Measurements from ENCODE around the gene MLF1. TPM values are rescaled to one million over a fixed set of nuclear protein-coding genes. Genes with fewer than 3 reads are reported as not detected.

The MLF1 gene
- total RNA-seq, 1 experiment from 2014 or later = 20.4 TPM

GRCh38 chr3:158563076-158563475 lies 7.9 kb upstream of the MLF1 start:
- Mint-ChIP-seq H3K27ac (peak overlapping the region in 1 of 3 experiments; percentile 28; a peak in 1 of 7 replicates), H3K27me3 (ENCODE audit: low read depth) (peaks cover 2% of the 10 kb centered on the region; the same call in 1 of the 2 replicates), H3K9me3 (peaks cover 4% of the 10 kb centered on the region in 2 experiments; a peak in 3 of 5 replicates), H3K36me3 (ENCODE audit: insufficient read depth in 1 of 3, low read depth in 3 of 3) (no peaks in the 10 kb centered on the region), H3K4me1 (no peaks in the 10 kb centered on the region), H3K4me3 (no peak overlapping the region)
- H3K27me3 ChIP-seq (ENCODE audit: insufficient read depth, low read length) = no peaks in the 10 kb centered on the region
- no peak overlapping the region for H3K23ac ChIP-seq (ENCODE audit: insufficient read length, low read depth, low read length)
- H3K4ac ChIP-seq (ENCODE audit: low read depth, low read length) = no peak overlapping the region
- H2BK15ac ChIP-seq (ENCODE audit: low read depth, low read length) = no peak overlapping the region
- no peak overlapping the region for H3K14ac ChIP-seq (ENCODE audit: insufficient read depth, low read length)
- H4K8ac ChIP-seq (replicated peaks; ENCODE audit: insufficient read length, low read depth, low read length) = no peak overlapping the region
- no peak overlapping the region for H2BK5ac ChIP-seq (ENCODE audit: insufficient read length, low read length)
- H3K79me2 ChIP-seq (ENCODE audit: insufficient read depth, low read length) = no peaks in the 10 kb centered on the region
- no peak overlapping the region for H3K18ac ChIP-seq (ENCODE audit: insufficient read length, low read depth, low read length)
- no peak overlapping the region for H2AFZ ChIP-seq (ENCODE audit: low read length)
- DNase-seq = no peak
- H4K5ac ChIP-seq (ENCODE audit: insufficient read length, low read depth, low read length) = no peak overlapping the region
- H2AK5ac ChIP-seq (ENCODE audit: insufficient read length, low read length) = no peak overlapping the region
- H2BK20ac ChIP-seq (ENCODE audit: low read depth, low read length, poor library complexity, severe bottlenecking) = no peak overlapping the region
- no peaks in the 10 kb centered on the region for H3K4me1 ChIP-seq (ENCODE audit: insufficient read depth, low read length)
- H3K4me2 ChIP-seq (ENCODE audit: insufficient read depth, insufficient read length, low read length) = no peak overlapping the region
- no peaks in the 10 kb centered on the region for H3K9me3 ChIP-seq (ENCODE audit: control insufficient read depth, low read depth, low read length)
- H3K23me2 ChIP-seq (ENCODE audit: insufficient read length, low read depth, low read length, poor library complexity, severe bottlenecking) = no peaks in the 10 kb centered on the region
- no peaks in the 10 kb centered on the region for H4K20me1 ChIP-seq (ENCODE audit: control insufficient read depth, insufficient read depth, insufficient read length)
- no peak overlapping the region for H2BK12ac ChIP-seq (ENCODE audit: insufficient read length, low read depth, low read length)
- H3T11ph ChIP-seq (ENCODE audit: low read length) = no peak overlapping the region
- H3K9ac ChIP-seq (ENCODE audit: extremely low read depth, insufficient read length, low read length) = no peak overlapping the region
- H3K56ac ChIP-seq (ENCODE audit: insufficient read length, low read depth, low read length) = no peak overlapping the region
- H2BK120ac ChIP-seq (ENCODE audit: low read depth, low read length, poor library complexity, severe bottlenecking) = no peak overlapping the region
- H4K91ac ChIP-seq (ENCODE audit: insufficient read length, low read depth, low read length) = no peak overlapping the region
- TF ChIP-seq CTCF (conservative IDR thresholded peaks at IDR 0.05) = no peak
- H3K27ac ChIP-seq (ENCODE audit: insufficient read length, low read depth, low read length) = no peak overlapping the region
- H3K79me1 ChIP-seq (ENCODE audit: insufficient read depth, low read depth, low read length, poor library complexity, severe bottlenecking) = no peaks in the 10 kb centered on the region
